Neural cell (in vitro differentiated cells): ENCODE results near the gene PHKG1. TPM values are rescaled to one million over a fixed set of nuclear protein-coding genes. Genes with fewer than 3 reads are reported as not detected.

Experiments used
- H2AFZ ChIP-seq: fragments of 200-600, 300-800 bp; sonication (generic), shearing (Covaris generic); 2 replicates; pipeline ENCODE4 v1.6.0; 2014; ENCODE audit warnings: low read depth, mild to moderate bottlenecking, antibody characterized with exemption, low read length, moderate library complexity
- H3F3A ChIP-seq: fragments of 200-600 bp; shearing (Covaris generic); 2 replicates; pipeline ENCODE4 v1.6.1; 2016; ENCODE audit warnings: mild to moderate bottlenecking, moderate library complexity, mixed read lengths, antibody characterized with exemption, low read length; ENCODE audit not compliant: insufficient read depth, poor library complexity, severe bottlenecking
- H3K27ac ChIP-seq: fragments of 200-600, 300-800 bp; sonication (generic), shearing (Covaris generic); 2 replicates; pipeline ENCODE4 v1.5.1; 2014; ENCODE audit warnings: mild to moderate bottlenecking, low read length, moderate library complexity
- H3K27me3 ChIP-seq: fragments of 300-800, 200-600 bp; sonication (generic), shearing (Covaris generic); 2 replicates; pipeline ENCODE4 v1.6.0; 2014; ENCODE audit warnings: mild to moderate bottlenecking, low read depth, low read length, moderate library complexity; ENCODE audit not compliant: insufficient read depth
- H3K36me3 ChIP-seq: fragments of 300-800, 200-600 bp; sonication (generic), shearing (Covaris generic); 2 replicates; pipeline ENCODE4 v1.5.1; 2014; ENCODE audit warnings: mild to moderate bottlenecking, antibody characterized with exemption, low read length, moderate library complexity; ENCODE audit not compliant: insufficient read depth
- H3K4me2 ChIP-seq: fragments of 300-800, 200-600 bp; sonication (generic), shearing (Covaris generic); 2 replicates; pipeline ENCODE4 v1.6.0; 2014; ENCODE audit warnings: mild to moderate bottlenecking, low read length
- H3K4me3 ChIP-seq: fragments of 300-800, 200-600 bp; sonication (generic), shearing (Covaris generic); 2 replicates; pipeline ENCODE4 v1.5.1; 2014; ENCODE audit warnings: mild to moderate bottlenecking, low read length, moderate library complexity
- H3K79me2 ChIP-seq: fragments of 200-600 bp; shearing (Covaris generic); replicated peaks from 2 replicates; pipeline ENCODE4 v1.6.0; 2014; ENCODE audit warnings: mild to moderate bottlenecking, low read length, moderate library complexity; ENCODE audit not compliant: insufficient read depth
- H3K9ac ChIP-seq: fragments of 300-800, 200-600 bp; sonication (generic), shearing (Covaris generic); 2 replicates; pipeline ENCODE4 v1.6.1; 2016; ENCODE audit warnings: mild to moderate bottlenecking, low read length, mixed read lengths
- H3K9me2 ChIP-seq: fragments of 200-600 bp; shearing (Covaris generic); 2 replicates; pipeline ENCODE4 v1.6.1; 2016; ENCODE audit warnings: mild to moderate bottlenecking, low read length, mixed read lengths; ENCODE audit not compliant: insufficient read depth
- H3K9me3 ChIP-seq: fragments of 200-600, 300-800 bp; sonication (generic), shearing (Covaris generic); 2 replicates; pipeline ENCODE4 v1.6.1; 2016; ENCODE audit warnings: mild to moderate bottlenecking, mixed run types, low read length, moderate library complexity, mixed read lengths
- H4K20me1 ChIP-seq: fragments of 200-600 bp; shearing (Covaris generic); 2 replicates; pipeline ENCODE4 v1.6.1; 2016; ENCODE audit warnings: mild to moderate bottlenecking, mixed run types; ENCODE audit not compliant: insufficient read depth
- CTCF ChIP-seq: fragments of 450-650 bp; IDR thresholded peaks from 2 replicates; pipeline ENCODE4 v1.5.1; 2014; ENCODE audit warnings: antibody characterized with exemption, mild to moderate bottlenecking, moderate library complexity; ENCODE audit not compliant: poor library complexity, severe bottlenecking
- EP300 ChIP-seq: fragments of 450-650 bp; conservative IDR thresholded peaks from 2 replicates; pipeline ENCODE4 v1.6.1; 2014; ENCODE audit warnings: antibody characterized with exemption, mild to moderate bottlenecking, moderate library complexity; ENCODE audit not compliant: poor library complexity, severe bottlenecking
- EZH2 ChIP-seq: fragments of 200-600, 300-800 bp; shearing (Covaris generic), sonication (generic); IDR thresholded peaks from 2 replicates; pipeline ENCODE4 v1.6.1; 2014; ENCODE audit warnings: antibody characterized with exemption, low read length, borderline replicate concordance, mild to moderate bottlenecking; ENCODE audit not compliant: insufficient read depth, poor library complexity, severe bottlenecking
- MXI1 ChIP-seq: fragments of 450-650 bp; conservative IDR thresholded peaks from 2 replicates; pipeline ENCODE4 v1.6.1; 2014; ENCODE audit warnings: antibody characterized with exemption, mild to moderate bottlenecking; ENCODE audit not compliant: poor library complexity, severe bottlenecking
- POLR2AphosphoS5 ChIP-seq: IDR thresholded peaks from 2 replicates; pipeline ENCODE4 v1.6.1; 2012
- RAD21 ChIP-seq: fragments of 450-650 bp; conservative IDR thresholded peaks from 2 replicates; pipeline ENCODE4 v1.6.1; 2014; ENCODE audit warnings: antibody characterized with exemption, mild to moderate bottlenecking, moderate library complexity
- REST ChIP-seq: IDR thresholded peaks from 2 replicates; pipeline ENCODE4 v1.6.1; 2012; ENCODE audit warnings: borderline replicate concordance
- SMC3 ChIP-seq: fragments of 450-650 bp; conservative IDR thresholded peaks from 2 replicates; pipeline ENCODE4 v1.6.1; 2014; ENCODE audit warnings: antibody characterized with exemption, mild to moderate bottlenecking, moderate library complexity; ENCODE audit not compliant: poor library complexity
- TAF1 ChIP-seq: IDR thresholded peaks from 2 replicates; pipeline ENCODE4 v1.6.1; 2012; ENCODE audit warnings: low read depth
- polyA plus RNA-seq: library from polyadenylated mRNA; depleted of rRNA; stranded (reverse); fragments of >200 nt; gene quantifications from 2 replicates; pipeline ENCODE4 v1.2.3, GENCODE V29; 2014

Gene PHKG1
- polyA plus RNA-seq, 1 donor from 2014 or later = 2.6 TPM

DNA sequence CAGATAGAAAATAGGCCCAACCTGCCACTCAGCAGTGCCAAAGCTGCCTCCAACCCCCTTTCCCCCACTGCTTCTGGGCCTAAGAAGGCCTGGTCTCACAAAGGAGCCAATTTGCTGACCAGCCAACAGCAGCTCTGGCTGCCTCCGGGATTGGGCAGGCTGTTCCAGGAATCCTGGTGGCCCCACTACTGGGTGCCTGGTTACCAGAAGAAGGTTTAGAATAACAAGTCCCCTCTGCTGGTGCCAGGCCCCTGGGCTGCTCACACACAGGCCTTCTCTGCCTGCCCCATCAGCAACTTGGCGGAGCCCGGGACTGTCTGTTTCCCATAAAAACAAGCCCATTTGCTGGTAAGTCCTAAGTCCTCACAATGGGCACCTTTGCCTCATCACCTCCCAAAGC, 1.2 kb downstream of the PHKG1 start:
- Histone ChIP-seq H3K27ac (no peak overlapping the region), H3K4me2 (no peak overlapping the region)

GRCh38 chr7:56087445-56087844, 5.3 kb downstream of the PHKG1 start:
- H3K4me2 ChIP-seq = no peak overlapping the region
- no peak overlapping the region for H3K4me3 ChIP-seq
- no peaks in the 10 kb centered on the region for H3K9me3 ChIP-seq
- no peak overlapping the region for H3K27ac ChIP-seq
- no peaks in the 10 kb centered on the region for H3K79me2 ChIP-seq
- no peaks in the 10 kb centered on the region for H3F3A ChIP-seq
- H2AFZ ChIP-seq = no peak overlapping the region
- no peak overlapping the region for H3K9ac ChIP-seq
- H3K36me3 ChIP-seq = no peaks in the 10 kb centered on the region
- no peaks in the 10 kb centered on the region for H3K9me2 ChIP-seq
- no peaks in the 10 kb centered on the region for H4K20me1 ChIP-seq
- H3K27me3 ChIP-seq = no peaks in the 10 kb centered on the region
- TF ChIP-seq MXI1 (no peak), SMC3 (no peak), RAD21 (no peak), EZH2 (no peak), POLR2AphosphoS5 (no peak), TAF1 (no peak), REST (no peak)

More for the DNA sequence above, 1.2 kb downstream of the PHKG1 start:
- no peak overlapping the region for H3K4me3 ChIP-seq
- no peaks in the 10 kb centered on the region for H3K9me2 ChIP-seq
- H3K9me3 ChIP-seq = no peaks in the 10 kb centered on the region
- H2AFZ ChIP-seq = no peak overlapping the region
- no peak overlapping the region for H3K9ac ChIP-seq
- H4K20me1 ChIP-seq = no peaks in the 10 kb centered on the region
- no peaks in the 10 kb centered on the region for H3K27me3 ChIP-seq
- TF ChIP-seq EP300 (no peak), MXI1 (no peak), EZH2 (no peak), POLR2AphosphoS5 (no peak), REST (no peak), CTCF (no peak), RAD21 (no peak), TAF1 (no peak), SMC3 (no peak)
- no peaks in the 10 kb centered on the region for H3F3A ChIP-seq
- no peaks in the 10 kb centered on the region for H3K36me3 ChIP-seq
- H3K79me2 ChIP-seq = no peaks in the 10 kb centered on the region
